ENCODE data around the gene DTX3L.

DNA sequence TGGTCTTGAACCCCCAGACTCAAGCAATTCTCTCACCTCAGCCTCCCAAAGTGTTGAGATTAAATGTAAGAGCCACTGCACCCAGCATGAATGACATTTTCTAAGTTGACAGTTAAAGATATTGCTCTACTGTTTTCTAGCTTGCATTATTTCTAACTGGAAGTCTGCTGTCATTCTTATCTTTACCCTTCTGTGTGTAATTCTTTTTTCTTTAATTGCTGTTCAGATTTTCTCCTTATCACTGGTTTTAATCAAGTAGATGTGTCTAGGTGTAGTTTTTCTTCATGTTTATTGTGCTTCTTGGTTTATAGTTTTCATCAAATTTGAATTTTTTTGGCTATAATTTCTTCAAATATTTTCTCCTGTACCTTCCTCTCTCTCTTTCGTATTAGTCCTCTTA lies 18.3 kb downstream of the DTX3L start:
- TF ChIP-seq POLR2A (IDR thresholded peaks at IDR 0.05), result no peak
- TF ChIP-seq, protein P1, sequence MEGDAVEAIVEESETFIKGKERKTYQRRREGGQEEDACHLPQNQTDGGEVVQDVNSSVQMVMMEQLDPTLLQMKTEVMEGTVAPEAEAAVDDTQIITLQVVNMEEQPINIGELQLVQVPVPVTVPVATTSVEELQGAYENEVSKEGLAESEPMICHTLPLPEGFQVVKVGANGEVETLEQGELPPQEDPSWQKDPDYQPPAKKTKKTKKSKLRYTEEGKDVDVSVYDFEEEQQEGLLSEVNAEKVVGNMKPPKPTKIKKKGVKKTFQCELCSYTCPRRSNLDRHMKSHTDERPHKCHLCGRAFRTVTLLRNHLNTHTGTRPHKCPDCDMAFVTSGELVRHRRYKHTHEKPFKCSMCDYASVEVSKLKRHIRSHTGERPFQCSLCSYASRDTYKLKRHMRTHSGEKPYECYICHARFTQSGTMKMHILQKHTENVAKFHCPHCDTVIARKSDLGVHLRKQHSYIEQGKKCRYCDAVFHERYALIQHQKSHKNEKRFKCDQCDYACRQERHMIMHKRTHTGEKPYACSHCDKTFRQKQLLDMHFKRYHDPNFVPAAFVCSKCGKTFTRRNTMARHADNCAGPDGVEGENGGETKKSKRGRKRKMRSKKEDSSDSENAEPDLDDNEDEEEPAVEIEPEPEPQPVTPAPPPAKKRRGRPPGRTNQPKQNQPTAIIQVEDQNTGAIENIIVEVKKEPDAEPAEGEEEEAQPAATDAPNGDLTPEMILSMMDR (IDR thresholded peaks at IDR 0.05), result no peak
